ENCODE results near the gene MICAL2. TPM values are rescaled to one million over a fixed set of nuclear protein-coding genes. Genes with fewer than 3 reads are reported as not detected.

Gene MICAL2
- total RNA-seq, 4 donors from 2014 or later, result 27.4 to 63.6 (median 51.9) TPM

- TF ChIP-seq, protein P1, sequence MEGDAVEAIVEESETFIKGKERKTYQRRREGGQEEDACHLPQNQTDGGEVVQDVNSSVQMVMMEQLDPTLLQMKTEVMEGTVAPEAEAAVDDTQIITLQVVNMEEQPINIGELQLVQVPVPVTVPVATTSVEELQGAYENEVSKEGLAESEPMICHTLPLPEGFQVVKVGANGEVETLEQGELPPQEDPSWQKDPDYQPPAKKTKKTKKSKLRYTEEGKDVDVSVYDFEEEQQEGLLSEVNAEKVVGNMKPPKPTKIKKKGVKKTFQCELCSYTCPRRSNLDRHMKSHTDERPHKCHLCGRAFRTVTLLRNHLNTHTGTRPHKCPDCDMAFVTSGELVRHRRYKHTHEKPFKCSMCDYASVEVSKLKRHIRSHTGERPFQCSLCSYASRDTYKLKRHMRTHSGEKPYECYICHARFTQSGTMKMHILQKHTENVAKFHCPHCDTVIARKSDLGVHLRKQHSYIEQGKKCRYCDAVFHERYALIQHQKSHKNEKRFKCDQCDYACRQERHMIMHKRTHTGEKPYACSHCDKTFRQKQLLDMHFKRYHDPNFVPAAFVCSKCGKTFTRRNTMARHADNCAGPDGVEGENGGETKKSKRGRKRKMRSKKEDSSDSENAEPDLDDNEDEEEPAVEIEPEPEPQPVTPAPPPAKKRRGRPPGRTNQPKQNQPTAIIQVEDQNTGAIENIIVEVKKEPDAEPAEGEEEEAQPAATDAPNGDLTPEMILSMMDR (IDR thresholded peaks at IDR 0.05), result no peak
- no peak for TF ChIP-seq POLR2A (IDR thresholded peaks at IDR 0.05)
- no peak for DNase-seq
- no peaks in the 10 kb centered on the region for H3K36me3 ChIP-seq
- no peaks in the 10 kb centered on the region for H3K27me3 ChIP-seq
- no peaks in the 10 kb centered on the region for H3K9me3 ChIP-seq
- peaks cover 0 to 15% of the 10 kb centered on the region in 2 donors for H3K4me1 ChIP-seq
- no peak overlapping the region for H3K27ac ChIP-seq
- no peak overlapping the region for H3K4me3 ChIP-seq (replicated peaks in 1 of 3)
- intact Hi-C loops (cut with DNase I), result no loop called here
- WGBS, 2 donors, result 89 to 92% methylated on average over 3 of the region's 3 CpGs
Measured at GRCh38 chr11:12130180-12130980, 20.0 kb downstream of the MICAL2 start.

DNA sequence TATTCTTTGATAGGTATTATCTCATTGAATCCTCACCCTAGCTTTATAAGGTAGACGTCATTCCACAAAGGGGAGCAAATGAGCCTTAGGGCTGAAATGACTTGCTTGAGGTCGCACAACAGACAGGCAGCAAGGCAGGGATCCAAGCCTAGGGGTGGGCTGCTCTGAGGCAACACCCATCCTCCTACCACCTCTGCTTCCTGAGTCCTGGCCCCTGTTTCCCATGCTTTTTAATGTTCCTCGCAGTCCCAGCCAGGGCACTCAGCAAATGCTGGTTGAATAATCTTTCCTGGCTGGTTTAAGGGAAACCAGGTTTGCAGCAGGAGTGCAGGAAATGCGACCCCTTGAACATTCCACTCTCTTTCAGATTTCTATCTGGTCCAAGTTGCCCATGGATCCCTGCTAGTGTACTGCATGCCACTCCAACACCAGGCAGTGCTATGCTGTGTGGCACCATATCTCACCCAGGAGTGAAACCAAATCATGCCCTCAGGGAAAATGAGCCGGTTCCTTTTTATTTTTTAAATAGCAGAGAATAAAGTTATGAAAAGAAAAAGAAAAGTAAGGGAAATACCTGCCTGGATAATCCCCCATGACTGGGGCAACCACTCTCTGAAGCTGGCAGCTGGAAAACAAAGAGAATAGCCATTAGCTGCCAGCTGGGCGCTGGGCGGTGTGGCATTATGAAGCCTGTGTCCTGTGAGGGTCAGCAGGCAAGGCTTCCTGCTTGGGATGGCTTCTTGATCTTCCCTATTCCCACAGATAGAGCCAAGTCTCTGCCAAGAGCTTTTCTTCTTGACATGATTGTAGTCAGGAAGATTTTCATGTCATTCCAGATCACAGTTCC lies 21.8 kb downstream of the MICAL2 start:
- no peaks in the 10 kb centered on the region for H3K27me3 ChIP-seq
- peak in 1 of 2 donors; percentile 27 for DNase-seq
- no peak overlapping the region for H3K27ac ChIP-seq
- 85 to 87% methylated on average over 7 of the region's 7 CpGs for WGBS, 2 donors
- H3K9me3 ChIP-seq, result no peaks in the 10 kb centered on the region
- H3K4me1 ChIP-seq, result peaks cover 3 to 19% of the 10 kb centered on the region in 2 donors
- no peak overlapping the region for H3K4me3 ChIP-seq (replicated peaks in 1 of 3)
- H3K36me3 ChIP-seq, result no peaks in the 10 kb centered on the region
- TF ChIP-seq POLR2A (IDR thresholded peaks at IDR 0.05), result no peak
- TF ChIP-seq, protein P1 (IDR thresholded peaks at IDR 0.05), result no peak
- intact Hi-C loops (cut with DNase I), result no loop called here

GRCh38 chr11:12132790-12133145 lies 22.4 kb downstream of the MICAL2 start:
- no peak overlapping the region for H3K27ac ChIP-seq
- DNase-seq, result no peak
- 91 to 94% methylated on average over 2 of the region's 2 CpGs for WGBS, 2 donors
- no peaks in the 10 kb centered on the region for H3K27me3 ChIP-seq
- H3K36me3 ChIP-seq, result no peaks in the 10 kb centered on the region
- TF ChIP-seq, protein P1 (IDR thresholded peaks at IDR 0.05), result no peak
- no peak for TF ChIP-seq POLR2A (IDR thresholded peaks at IDR 0.05)
- peaks cover 8 to 21% of the 10 kb centered on the region in 2 donors for H3K4me1 ChIP-seq
- H3K4me3 ChIP-seq (replicated peaks in 1 of 3), result no peak overlapping the region
- no peaks in the 10 kb centered on the region for H3K9me3 ChIP-seq
- intact Hi-C loops (cut with DNase I), result no loop called here

- TF ChIP-seq POLR2A (IDR thresholded peaks at IDR 0.05), result no peak
- TF ChIP-seq, protein P1 (IDR thresholded peaks at IDR 0.05), result no peak
- no peak for DNase-seq
- intact Hi-C loops (cut with DNase I), result no loop called here
- no peaks in the 10 kb centered on the region for H3K27me3 ChIP-seq
- no peaks in the 10 kb centered on the region for H3K36me3 ChIP-seq
- H3K4me3 ChIP-seq (replicated peaks in 1 of 3), result no peak overlapping the region
- H3K9me3 ChIP-seq, result no peaks in the 10 kb centered on the region
- no peak overlapping the region for H3K27ac ChIP-seq
- peaks cover 17 to 30% of the 10 kb centered on the region in 2 donors for H3K4me1 ChIP-seq
- 92 to 95% methylated on average over 5 of the region's 5 CpGs for WGBS, 2 donors
Measured at GRCh38 chr11:12133547-12134235, 23.3 kb downstream of the MICAL2 start.

Data from thyroid gland (tissue), 4 donors.